ENCODE data around the gene DAG1. TPM values are rescaled to one million over a fixed set of nuclear protein-coding genes. Genes with fewer than 3 reads are reported as not detected.
A peak's percentile ranks its signal among the peaks of the same experiment; 100 is the strongest.

The DAG1 gene
- total RNA-seq, 2 experiments from 2014 or later, result 9.0 to 9.2 TPM

GRCh38 chr3:49498239-49498638, 28.2 kb downstream of the DAG1 start:
- Mint-ChIP-seq H3K9me3 (ENCODE audit: low read depth) (no peaks in the 10 kb centered on the region), H3K4me3 (no peak overlapping the region), H3K27ac (no peak overlapping the region), H3K4me1 (peaks cover 13% of the 10 kb centered on the region), H3K36me3 (ENCODE audit: low read depth) (peaks cover 4% of the 10 kb centered on the region), H3K27me3 (no peaks in the 10 kb centered on the region)
- POLR2A ChIA-PET, result interaction anchor here (0.6 kb wide), 1 partner anchor 284 kb away, joined by 3 read pairs; no protein-coding TSS in a partner anchor
- ATAC-seq (no peak), DNase-seq (no peak)
- intact Hi-C loops (cut with DNase I, micrococcal nuclease), result no loop called here
- CTCF ChIA-PET, result no interaction called here

DNA sequence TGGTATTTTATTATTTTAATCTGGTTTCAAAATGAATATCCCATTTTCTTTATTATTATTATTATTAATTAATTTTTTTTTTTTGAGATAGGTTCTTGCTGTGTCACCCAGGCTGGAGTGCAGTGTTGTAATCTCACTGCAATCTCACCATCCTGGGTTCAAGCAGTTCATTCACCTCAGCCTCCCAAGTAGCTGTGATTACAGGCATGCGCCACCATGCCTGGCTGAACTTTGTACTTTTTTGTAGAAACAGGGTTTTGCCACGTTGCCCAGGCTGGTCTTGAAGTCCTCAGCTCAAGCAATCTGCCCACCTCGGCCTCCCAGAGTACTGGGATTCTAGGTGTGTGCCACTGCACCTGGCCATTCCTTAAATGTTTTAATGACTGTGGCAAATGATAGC, 28.6 kb downstream of the DAG1 start:
- H3K27ac Mint-ChIP-seq, result no peak overlapping the region
- ATAC-seq, result no peak
- intact Hi-C loops (cut with DNase I, micrococcal nuclease), result no loop called here
- no peaks in the 10 kb centered on the region for H3K9me3 Mint-ChIP-seq (ENCODE audit: low read depth)
- ChIA-PET POLR2A (interaction anchor here (0.6 kb wide), 1 partner anchor 283 kb away, joined by 3 read pairs; no protein-coding TSS in a partner anchor), CTCF (interaction anchor here (0.7 to 1.8 kb wide), 2 partner anchors 13 to 346 kb away, joined by 4 to 5 read pairs; no protein-coding TSS in a partner anchor)
- DNase-seq, result no peak
- H3K27me3 Mint-ChIP-seq, result no peaks in the 10 kb centered on the region
- H3K4me1 Mint-ChIP-seq, result peaks cover 12% of the 10 kb centered on the region
- H3K4me3 Mint-ChIP-seq, result no peak overlapping the region
- peaks cover 7% of the 10 kb centered on the region for H3K36me3 Mint-ChIP-seq (ENCODE audit: low read depth)

DNA sequence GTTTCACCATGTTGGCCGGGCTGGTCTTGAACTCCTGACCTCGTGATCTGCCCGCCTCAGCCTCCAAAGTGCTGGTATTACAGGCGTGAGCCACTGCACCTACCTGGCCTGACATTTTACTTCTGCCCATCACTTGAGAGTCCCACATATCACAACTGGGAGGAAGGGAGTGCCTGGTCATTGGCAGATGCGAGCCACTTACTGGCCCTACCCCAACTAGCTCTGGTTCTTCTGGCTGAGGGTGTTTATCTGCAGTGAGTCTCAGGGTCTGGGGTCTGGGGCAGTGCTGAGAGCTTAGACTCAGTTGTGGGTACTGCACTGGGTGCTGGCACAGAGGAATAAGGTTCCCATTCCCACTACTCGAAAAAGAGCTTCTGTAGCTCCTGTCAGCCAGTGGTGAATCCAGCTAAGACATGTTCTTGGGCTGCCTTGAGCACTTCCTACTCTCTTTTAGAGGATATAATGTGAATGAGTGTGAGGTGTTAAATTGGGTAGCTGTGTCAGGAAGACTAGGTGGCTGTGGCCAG, 30.2 kb downstream of the DAG1 start:
- DNase-seq, result no peak
- H3K36me3 Mint-ChIP-seq (ENCODE audit: low read depth), result peaks cover 7% of the 10 kb centered on the region
- POLR2A ChIA-PET, result no interaction called here
- peaks cover 8% of the 10 kb centered on the region for H3K4me1 Mint-ChIP-seq
- intact Hi-C loops (cut with DNase I, micrococcal nuclease), result no loop called here
- no peak overlapping the region for H3K4me3 Mint-ChIP-seq
- H3K27ac Mint-ChIP-seq, result peak overlapping the region; percentile 21
- no peaks in the 10 kb centered on the region for H3K27me3 Mint-ChIP-seq
- ATAC-seq, result no peak
- CTCF ChIA-PET, result interaction anchor here (0.6 to 1.8 kb wide), 5 partner anchors 12 to 51 kb away, joined by 3 to 5 read pairs (median 3); partner anchors contain the start of gene DAG1
- H3K9me3 Mint-ChIP-seq (ENCODE audit: low read depth), result no peaks in the 10 kb centered on the region

DNA sequence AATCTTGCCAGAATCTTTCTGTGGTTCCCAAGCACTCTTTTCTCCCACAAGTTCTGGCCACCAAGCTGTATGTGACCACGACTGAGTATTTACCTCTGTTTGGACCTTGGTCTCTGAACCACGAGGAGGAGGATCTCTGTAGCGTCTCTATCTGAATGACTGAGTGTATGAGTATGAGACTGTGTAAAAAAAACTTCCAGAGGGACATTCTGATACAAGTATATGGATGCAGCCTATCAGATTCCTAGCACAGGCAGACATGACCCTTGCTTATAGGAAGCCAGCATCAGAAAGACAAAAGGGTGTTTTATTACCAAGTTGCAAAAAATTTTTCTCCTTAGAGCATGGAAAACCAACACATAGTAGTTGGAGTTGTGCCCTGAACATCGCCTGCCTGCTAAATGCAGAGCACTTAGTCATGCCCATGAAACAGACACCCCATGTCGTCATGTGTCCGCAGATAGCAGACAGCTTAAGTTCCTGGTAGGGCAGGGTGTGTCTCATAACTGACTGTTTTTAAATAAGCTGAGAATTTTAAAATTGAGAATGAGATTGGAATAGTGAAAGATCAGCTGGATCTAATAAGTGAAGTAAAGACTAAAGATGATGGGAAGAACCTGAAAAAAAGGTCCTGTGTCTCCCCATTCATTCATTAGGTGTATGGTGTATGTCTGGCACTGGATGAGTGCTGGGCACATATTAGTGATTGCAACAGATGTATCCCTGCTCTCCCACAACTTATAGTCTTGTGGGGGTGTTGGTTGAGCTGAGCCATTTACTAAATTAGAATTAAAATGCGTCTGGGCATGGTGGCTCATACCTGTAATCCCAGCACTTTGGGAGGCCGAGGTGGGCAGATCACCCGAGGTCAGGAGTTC, 30.9 kb downstream of the DAG1 start:
- CTCF ChIA-PET, result interaction anchor here (0.6 to 1.6 kb wide), 4 partner anchors 12 to 830 kb away, joined by 3 to 4 read pairs (median 3); partner anchors contain the start of gene DAG1
- H3K27me3 Mint-ChIP-seq, result no peaks in the 10 kb centered on the region
- no peak for ATAC-seq

DNA sequence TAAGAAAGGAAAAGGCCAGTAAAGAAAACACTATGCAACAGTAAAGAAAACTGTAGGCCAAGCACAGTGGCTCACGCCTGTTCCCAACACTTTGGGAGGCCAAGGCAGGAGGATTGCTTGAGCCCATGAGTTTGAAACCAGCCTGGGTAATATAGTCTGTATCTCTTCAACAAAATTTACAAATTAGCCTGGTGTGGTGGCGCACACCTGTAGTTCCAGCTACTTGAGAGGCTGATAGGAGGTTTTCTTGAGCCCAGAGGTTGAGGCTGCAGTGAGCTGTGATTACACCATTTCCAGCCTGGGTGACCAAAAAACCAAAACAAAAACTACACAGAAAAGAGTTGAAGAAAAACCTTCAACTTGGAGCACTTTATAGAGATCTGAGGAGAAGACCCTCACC, 31.8 kb downstream of the DAG1 start:
- ATAC-seq (no peak), DNase-seq (no peak)
- H3K27ac Mint-ChIP-seq, result no peak overlapping the region
- intact Hi-C loops (cut with DNase I, micrococcal nuclease), result no loop called here
- ChIA-PET POLR2A (no interaction called here), CTCF (interaction anchor here (0.6 kb wide), 1 partner anchor 831 kb away, joined by 3 read pairs; no protein-coding TSS in a partner anchor)
- no peak overlapping the region for H3K4me3 Mint-ChIP-seq
- no peaks in the 10 kb centered on the region for H3K27me3 Mint-ChIP-seq
- H3K36me3 Mint-ChIP-seq (ENCODE audit: low read depth), result peaks cover 7% of the 10 kb centered on the region
- no peaks in the 10 kb centered on the region for H3K9me3 Mint-ChIP-seq (ENCODE audit: low read depth)
- peaks cover 10% of the 10 kb centered on the region for H3K4me1 Mint-ChIP-seq

More for the DNA sequence above, 30.9 kb downstream of the DAG1 start:
- POLR2A ChIA-PET, result no interaction called here
- peaks cover 8% of the 10 kb centered on the region for H3K4me1 Mint-ChIP-seq
- DNase-seq, result no peak
- H3K4me3 Mint-ChIP-seq, result no peak overlapping the region
- no peaks in the 10 kb centered on the region for H3K9me3 Mint-ChIP-seq (ENCODE audit: low read depth)
- peaks cover 7% of the 10 kb centered on the region for H3K36me3 Mint-ChIP-seq (ENCODE audit: low read depth)
- H3K27ac Mint-ChIP-seq, result peak overlapping the region; percentile 21
- intact Hi-C loops (cut with DNase I, micrococcal nuclease), result no loop called here

DNA sequence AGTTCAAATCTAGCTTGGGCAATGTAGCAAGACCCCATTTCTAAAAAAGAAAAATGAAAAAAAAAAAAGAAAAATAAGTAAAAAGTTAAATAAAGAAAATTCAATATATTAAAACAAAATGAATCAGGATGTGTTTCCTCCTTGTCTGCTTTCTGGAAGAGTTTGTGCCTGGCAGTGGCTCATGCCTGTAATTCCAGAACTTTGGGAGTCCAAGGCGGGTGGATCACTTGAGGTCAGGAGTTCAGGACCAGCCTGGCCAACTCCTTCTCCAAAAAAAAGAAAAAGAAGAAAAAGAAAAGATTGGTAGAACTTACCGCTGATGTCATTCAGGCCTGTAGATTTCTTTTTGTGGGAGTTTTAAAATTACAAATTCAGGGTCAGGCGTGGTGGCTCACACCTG, 36.8 kb downstream of the DAG1 start:
- Mint-ChIP-seq H3K9me3 (ENCODE audit: low read depth) (no peaks in the 10 kb centered on the region), H3K36me3 (ENCODE audit: low read depth) (peaks cover 15% of the 10 kb centered on the region), H3K27me3 (no peaks in the 10 kb centered on the region), H3K27ac (no peak overlapping the region), H3K4me3 (no peak overlapping the region), H3K4me1 (peaks cover 5% of the 10 kb centered on the region)
- DNase-seq (no peak), ATAC-seq (no peak)
- POLR2A ChIA-PET, result interaction anchor here (0.7 kb wide), 1 partner anchor 13 kb away, joined by 3 read pairs; no protein-coding TSS in a partner anchor
- intact Hi-C loops (cut with DNase I, micrococcal nuclease), result no loop called here
- CTCF ChIA-PET, result no interaction called here

DNA sequence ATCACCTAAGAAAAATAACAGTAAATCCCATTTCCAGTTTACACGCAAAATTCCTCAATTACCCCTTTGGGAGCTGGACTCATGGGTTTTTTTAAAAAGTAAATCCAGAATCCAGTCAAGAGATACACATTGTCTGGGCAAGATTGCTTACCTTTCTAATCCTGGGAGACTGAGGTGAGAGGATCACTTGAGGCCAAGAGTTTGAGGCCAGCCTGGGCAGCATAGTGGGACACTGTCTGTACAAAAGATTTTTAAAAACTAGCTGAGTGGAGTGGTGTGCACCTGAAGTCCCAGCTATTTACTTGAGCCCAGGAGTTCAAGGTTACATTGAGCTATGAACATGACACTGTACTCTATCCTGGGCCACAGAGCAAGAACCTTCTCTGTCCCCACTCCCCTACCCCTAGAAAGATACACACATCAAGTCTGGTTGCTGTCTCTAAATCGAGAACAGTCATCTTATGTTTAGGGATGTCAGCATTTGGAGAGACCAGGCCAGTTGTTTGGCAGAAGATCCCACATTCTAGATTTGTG, 39.0 kb downstream of the DAG1 start:
- peaks cover 8% of the 10 kb centered on the region for H3K36me3 Mint-ChIP-seq (ENCODE audit: low read depth)
- intact Hi-C loops (cut with DNase I, micrococcal nuclease), result no loop called here
- H3K4me1 Mint-ChIP-seq, result peaks cover 2% of the 10 kb centered on the region
- DNase-seq (no peak), ATAC-seq (no peak)
- H3K9me3 Mint-ChIP-seq (ENCODE audit: low read depth), result no peaks in the 10 kb centered on the region
- POLR2A ChIA-PET, result interaction anchor here (0.6 kb wide), 1 partner anchor 104 kb away, joined by 6 read pairs; no protein-coding TSS in a partner anchor
- CTCF ChIA-PET, result interaction anchor here (1.0 kb wide), 1 partner anchor 33 kb away, joined by 3 read pairs; no protein-coding TSS in a partner anchor
- H3K4me3 Mint-ChIP-seq, result no peak overlapping the region
- no peaks in the 10 kb centered on the region for H3K27me3 Mint-ChIP-seq
- no peak overlapping the region for H3K27ac Mint-ChIP-seq

GRCh38 chr3:49511639-49512038, 41.6 kb downstream of the DAG1 start:
- no peaks in the 10 kb centered on the region for H3K9me3 Mint-ChIP-seq (ENCODE audit: low read depth)
- no peak overlapping the region for H3K4me3 Mint-ChIP-seq
- no peaks in the 10 kb centered on the region for H3K27me3 Mint-ChIP-seq
- no peak for DNase-seq
- CTCF ChIA-PET, result interaction anchor here (1.1 to 1.4 kb wide), 3 partner anchors 12 to 185 kb away, joined by 3 to 5 read pairs (median 5); no protein-coding TSS in a partner anchor
- POLR2A ChIA-PET, result no interaction called here
- intact Hi-C loops (cut with DNase I, micrococcal nuclease), result no loop called here
- no peak for ATAC-seq
- peaks cover 16% of the 10 kb centered on the region for H3K36me3 Mint-ChIP-seq (ENCODE audit: low read depth)
- H3K4me1 Mint-ChIP-seq, result peaks cover under 1% of the 10 kb centered on the region
- H3K27ac Mint-ChIP-seq, result no peak overlapping the region

DNA sequence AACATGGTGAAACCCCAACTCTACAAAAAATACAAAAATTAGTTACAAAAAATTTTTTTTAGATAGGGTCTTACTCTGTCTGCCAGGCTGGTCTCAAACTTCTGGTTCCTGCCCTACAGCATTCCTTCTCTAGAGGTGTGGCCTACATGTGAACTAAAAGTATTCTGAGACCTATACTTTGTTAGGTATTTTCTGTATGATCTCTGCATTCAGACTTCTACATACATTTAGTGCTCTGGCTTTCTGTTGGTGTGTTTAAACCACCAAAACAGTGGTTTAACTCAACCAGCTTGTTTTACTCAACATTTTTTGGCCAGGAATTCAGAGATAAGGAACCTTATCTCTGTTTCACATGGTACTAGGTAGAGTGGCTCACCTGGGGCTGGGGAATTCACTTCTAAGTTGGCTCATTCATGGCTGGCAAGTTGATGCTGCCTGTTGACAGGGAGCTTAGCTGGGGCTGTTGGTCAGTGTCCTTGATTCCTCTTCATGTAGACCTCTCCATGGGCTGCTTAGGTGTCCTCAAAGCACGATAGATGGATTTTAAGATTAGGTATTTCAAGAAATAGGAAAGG, 42.8 kb downstream of the DAG1 start:
- no peaks in the 10 kb centered on the region for H3K27me3 Mint-ChIP-seq
- ChIA-PET POLR2A (no interaction called here), CTCF (interaction anchor here (0.5 to 1.8 kb wide), 3 partner anchors 13 to 360 kb away, joined by 3 to 4 read pairs (median 3); no protein-coding TSS in a partner anchor)
- intact Hi-C loops (cut with DNase I, micrococcal nuclease), result no loop called here
- no peak for DNase-seq
- H3K27ac Mint-ChIP-seq, result no peak overlapping the region
- ATAC-seq, result no peak
- H3K4me1 Mint-ChIP-seq, result no peaks in the 10 kb centered on the region
- H3K9me3 Mint-ChIP-seq (ENCODE audit: low read depth), result no peaks in the 10 kb centered on the region
- no peak overlapping the region for H3K4me3 Mint-ChIP-seq
- H3K36me3 Mint-ChIP-seq (ENCODE audit: low read depth), result peaks cover 19% of the 10 kb centered on the region

GRCh38 chr3:49513494-49514124, 43.5 kb downstream of the DAG1 start:
- ChIA-PET POLR2A (no interaction called here), CTCF (interaction anchor here (0.5 to 1.8 kb wide), 4 partner anchors 13 to 361 kb away, joined by 3 to 4 read pairs (median 4); no protein-coding TSS in a partner anchor)
- H3K36me3 Mint-ChIP-seq (ENCODE audit: low read depth), result peaks cover 19% of the 10 kb centered on the region

DNA sequence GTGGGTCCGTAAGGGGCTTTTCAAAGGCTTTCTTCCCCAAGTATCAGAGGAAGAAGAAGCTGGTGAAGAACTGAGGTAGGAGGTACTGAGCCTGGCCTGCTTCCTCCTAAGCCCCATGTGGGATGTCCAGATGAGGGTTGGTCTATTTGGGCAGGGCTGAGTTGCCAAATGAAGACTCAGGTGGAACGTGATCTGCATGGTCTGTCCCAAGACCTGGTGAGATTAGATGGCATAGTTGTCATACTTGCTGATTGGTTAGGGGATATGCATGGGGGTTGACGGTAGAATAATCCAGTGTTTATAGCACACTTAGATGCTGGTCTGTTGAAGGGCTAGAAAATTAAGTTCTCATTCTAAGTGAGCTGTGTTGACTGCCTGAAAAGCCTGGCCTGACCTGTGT, 47.9 kb downstream of the DAG1 start:
- intact Hi-C loops (cut with DNase I, micrococcal nuclease), result no loop called here
- H3K27me3 Mint-ChIP-seq, result no peaks in the 10 kb centered on the region
- no peaks in the 10 kb centered on the region for H3K4me1 Mint-ChIP-seq
- ChIA-PET CTCF (interaction anchor here (0.6 kb wide), 1 partner anchor 12 kb away, joined by 3 read pairs; no protein-coding TSS in a partner anchor), POLR2A (no interaction called here)
- H3K36me3 Mint-ChIP-seq (ENCODE audit: low read depth), result peaks cover 12% of the 10 kb centered on the region
- H3K4me3 Mint-ChIP-seq, result no peak overlapping the region
- H3K27ac Mint-ChIP-seq, result no peak overlapping the region
- no peaks in the 10 kb centered on the region for H3K9me3 Mint-ChIP-seq (ENCODE audit: low read depth)
- ATAC-seq, result no peak
- DNase-seq, result no peak

More at GRCh38 chr3:49513494-49514124, 43.5 kb downstream of the DAG1 start:
- Mint-ChIP-seq H3K4me3 (no peak overlapping the region), H3K27ac (no peak overlapping the region), H3K9me3 (ENCODE audit: low read depth) (no peaks in the 10 kb centered on the region), H3K4me1 (no peaks in the 10 kb centered on the region), H3K27me3 (no peaks in the 10 kb centered on the region)
- no peak for DNase-seq
- no peak for ATAC-seq
- intact Hi-C loops (cut with DNase I, micrococcal nuclease), result no loop called here
